Sigmoid colon (tissue), 4 donors: ENCODE results near the gene TSPAN5.

ENCODE experiments used
- POLR2AphosphoS5 ChIP-seq, 4 donors: sonication (generic); formaldehyde crosslinking; IDR thresholded peaks; one replicate each; pipeline ENCODE4 v1.6.1; 2017; ENCODE audit warnings: antibody characterized with exemption in 4 of 4
- TF ChIP-seq, protein P1 (sequence below), 4 experiments: fragments of 450-650 bp in 3 of 4; fragments of 200-600 bp in 1 of 4; IDR thresholded peaks; one replicate each; pipeline ENCODE4 v1.5.1; 2016 to 2019; ENCODE audit warnings: antibody characterized with exemption in 4 of 4, mild to moderate bottlenecking in 3 of 4, moderate library complexity in 2 of 4

DNA sequence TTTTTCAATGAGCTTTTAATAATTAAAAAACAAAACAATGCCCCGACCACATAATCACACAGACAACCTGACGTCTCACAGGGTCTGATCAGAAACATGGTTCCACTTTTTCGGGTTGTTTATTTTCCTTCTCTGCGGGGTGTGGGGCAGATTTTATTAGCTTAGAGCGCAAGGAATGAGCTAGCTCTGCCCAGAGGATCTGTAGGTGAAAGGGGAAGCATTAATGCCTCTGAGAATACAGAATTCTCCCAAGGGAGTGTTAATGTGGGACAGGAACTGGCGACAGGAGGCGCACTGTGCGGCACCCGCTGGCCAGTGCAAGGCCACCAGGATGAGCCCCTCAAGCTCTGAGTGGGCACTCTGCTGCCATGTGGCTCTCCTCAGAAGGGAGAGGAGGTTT, 181.5 kb downstream of the TSPAN5 start:
- TF ChIP-seq, protein P1, sequence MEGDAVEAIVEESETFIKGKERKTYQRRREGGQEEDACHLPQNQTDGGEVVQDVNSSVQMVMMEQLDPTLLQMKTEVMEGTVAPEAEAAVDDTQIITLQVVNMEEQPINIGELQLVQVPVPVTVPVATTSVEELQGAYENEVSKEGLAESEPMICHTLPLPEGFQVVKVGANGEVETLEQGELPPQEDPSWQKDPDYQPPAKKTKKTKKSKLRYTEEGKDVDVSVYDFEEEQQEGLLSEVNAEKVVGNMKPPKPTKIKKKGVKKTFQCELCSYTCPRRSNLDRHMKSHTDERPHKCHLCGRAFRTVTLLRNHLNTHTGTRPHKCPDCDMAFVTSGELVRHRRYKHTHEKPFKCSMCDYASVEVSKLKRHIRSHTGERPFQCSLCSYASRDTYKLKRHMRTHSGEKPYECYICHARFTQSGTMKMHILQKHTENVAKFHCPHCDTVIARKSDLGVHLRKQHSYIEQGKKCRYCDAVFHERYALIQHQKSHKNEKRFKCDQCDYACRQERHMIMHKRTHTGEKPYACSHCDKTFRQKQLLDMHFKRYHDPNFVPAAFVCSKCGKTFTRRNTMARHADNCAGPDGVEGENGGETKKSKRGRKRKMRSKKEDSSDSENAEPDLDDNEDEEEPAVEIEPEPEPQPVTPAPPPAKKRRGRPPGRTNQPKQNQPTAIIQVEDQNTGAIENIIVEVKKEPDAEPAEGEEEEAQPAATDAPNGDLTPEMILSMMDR (IDR thresholded peaks at IDR 0.05) = no peak
- TF ChIP-seq POLR2AphosphoS5 (IDR thresholded peaks at IDR 0.05) = no peak
